GM12891 (cell line): ENCODE results near the gene HMGN2.

Source experiments
- POLR2A ChIP-seq: IDR thresholded peaks from 2 replicates; pipeline ENCODE4 v1.6.1; 2011; ENCODE audit warnings: low read depth, low read length, control low read depth
- POLR2AphosphoS5 ChIP-seq: IDR thresholded peaks from 2 replicates; pipeline ENCODE4 v1.6.1; 2011; ENCODE audit warnings: low read depth, low read length, control low read depth
- POU2F2 ChIP-seq: IDR thresholded peaks from 2 replicates; pipeline ENCODE4 v1.6.1; 2011; ENCODE audit warnings: low read depth, mild to moderate bottlenecking, control low read depth, low read length, moderate library complexity
- SPI1 ChIP-seq: IDR thresholded peaks from 2 replicates; pipeline ENCODE4 v1.6.1; 2011; ENCODE audit warnings: low read depth, low read length, control low read depth

DNA sequence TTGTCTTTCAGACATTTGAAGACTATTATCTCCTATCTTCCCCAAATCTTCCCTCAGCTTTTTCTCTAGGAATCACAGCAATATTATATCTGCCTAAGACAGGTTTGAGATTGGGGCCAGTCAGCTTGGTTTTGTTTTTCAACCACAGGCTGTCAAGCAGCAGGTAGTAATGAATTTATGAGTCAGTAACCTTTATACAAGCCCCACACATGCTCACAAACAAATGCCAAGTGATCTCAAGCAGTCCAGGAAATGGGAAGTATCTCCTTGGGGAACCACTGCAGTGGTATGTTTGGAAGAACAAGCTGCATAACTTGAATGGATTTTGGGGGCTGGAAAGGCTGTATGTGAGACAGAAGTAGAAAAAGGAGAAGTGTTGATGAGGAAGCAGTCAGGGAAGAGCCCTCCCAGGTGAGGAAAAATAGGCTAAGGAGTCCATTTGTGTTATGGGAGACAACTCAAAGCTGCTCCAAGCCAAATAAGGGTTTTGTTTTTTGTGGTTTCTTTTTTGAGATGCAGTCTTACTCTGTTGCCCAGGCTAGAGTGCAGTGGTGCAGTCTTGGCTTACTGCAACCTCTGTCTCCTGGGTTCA lies 38.0 kb upstream of the HMGN2 start:
- TF ChIP-seq POU2F2, result no peak
- no peak for TF ChIP-seq POLR2A
- TF ChIP-seq POLR2AphosphoS5, result no peak
- no peak for TF ChIP-seq SPI1
